ENCODE results near the gene ABCF2. TPM values are rescaled to one million over a fixed set of nuclear protein-coding genes. Genes with fewer than 3 reads are reported as not detected.

Gene ABCF2
- total and polyA plus RNA-seq, 10 donors = 9.2 to 30.0 (median 27.0) TPM

DNA sequence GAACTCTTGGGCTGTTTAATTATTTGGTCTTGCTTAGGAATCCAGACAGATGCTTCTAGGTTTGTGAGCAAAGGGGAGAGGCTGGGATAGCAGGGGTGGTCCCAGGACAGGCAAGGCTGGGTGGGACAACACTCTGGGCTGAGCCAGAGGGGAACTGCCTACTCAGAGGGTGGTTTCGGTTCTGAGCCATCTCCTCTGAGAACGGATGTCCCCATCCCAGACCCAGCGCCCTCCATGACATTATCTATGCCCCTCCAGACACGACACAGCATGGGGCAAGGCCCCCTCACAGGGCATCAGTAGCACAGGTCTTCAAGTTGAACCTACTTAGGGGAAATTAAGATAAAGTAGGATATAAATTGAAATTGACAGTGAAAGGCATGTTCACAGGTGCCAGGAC, 47.1 kb downstream of the ABCF2 start:
- no peak for DNase-seq

DNA sequence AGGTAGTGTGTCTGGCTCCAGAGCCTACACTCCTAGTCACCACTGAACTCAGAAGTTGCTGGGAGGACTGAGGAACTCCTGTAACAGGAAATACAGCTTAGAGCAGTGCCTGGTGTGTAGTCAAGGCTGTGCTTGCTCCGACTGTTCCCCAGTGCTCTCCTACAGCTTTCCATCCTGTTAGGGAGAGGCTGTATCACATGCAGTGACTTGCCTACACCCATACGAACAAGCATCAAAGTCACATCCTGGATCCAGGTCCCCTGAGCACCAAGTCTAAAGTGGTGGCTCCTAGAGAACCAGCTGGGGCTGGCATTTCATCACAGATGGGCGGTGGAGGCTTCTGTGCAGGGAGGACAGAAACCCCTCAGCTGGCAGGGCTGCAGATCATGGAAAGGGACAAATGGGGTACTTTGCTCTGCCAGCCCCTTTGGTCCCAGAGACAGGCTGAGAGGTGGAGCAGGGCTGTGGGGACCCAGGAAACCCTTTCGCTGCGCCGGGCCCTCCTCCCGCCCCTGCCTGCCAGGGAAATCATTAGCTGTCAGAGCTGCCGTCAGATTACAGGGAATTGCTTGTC, 47.6 kb downstream of the ABCF2 start:
- Histone ChIP-seq H3K9me3 (peaks cover 0 to 3% (median 0%) of the 10 kb centered on the region in 8 donors), H3K4me3 (no peak overlapping the region), H3K27me3 (replicated peaks in 1 of 7) (peaks cover 0 to 53% (median 15%) of the 10 kb centered on the region in 7 donors), H3K4me1 (no peaks in the 10 kb centered on the region), H3K27ac (no peak overlapping the region), H3K36me3 (no peaks in the 10 kb centered on the region)
- TF ChIP-seq, protein P1, sequence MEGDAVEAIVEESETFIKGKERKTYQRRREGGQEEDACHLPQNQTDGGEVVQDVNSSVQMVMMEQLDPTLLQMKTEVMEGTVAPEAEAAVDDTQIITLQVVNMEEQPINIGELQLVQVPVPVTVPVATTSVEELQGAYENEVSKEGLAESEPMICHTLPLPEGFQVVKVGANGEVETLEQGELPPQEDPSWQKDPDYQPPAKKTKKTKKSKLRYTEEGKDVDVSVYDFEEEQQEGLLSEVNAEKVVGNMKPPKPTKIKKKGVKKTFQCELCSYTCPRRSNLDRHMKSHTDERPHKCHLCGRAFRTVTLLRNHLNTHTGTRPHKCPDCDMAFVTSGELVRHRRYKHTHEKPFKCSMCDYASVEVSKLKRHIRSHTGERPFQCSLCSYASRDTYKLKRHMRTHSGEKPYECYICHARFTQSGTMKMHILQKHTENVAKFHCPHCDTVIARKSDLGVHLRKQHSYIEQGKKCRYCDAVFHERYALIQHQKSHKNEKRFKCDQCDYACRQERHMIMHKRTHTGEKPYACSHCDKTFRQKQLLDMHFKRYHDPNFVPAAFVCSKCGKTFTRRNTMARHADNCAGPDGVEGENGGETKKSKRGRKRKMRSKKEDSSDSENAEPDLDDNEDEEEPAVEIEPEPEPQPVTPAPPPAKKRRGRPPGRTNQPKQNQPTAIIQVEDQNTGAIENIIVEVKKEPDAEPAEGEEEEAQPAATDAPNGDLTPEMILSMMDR (IDR thresholded peaks at IDR 0.05 in 8 of 11, conservative IDR thresholded peaks at IDR 0.05 in 3 of 11) = no peak
- TF ChIP-seq POLR2AphosphoS5 (IDR thresholded peaks at IDR 0.05) = no peak
- TF ChIP-seq POLR2A (IDR thresholded peaks at IDR 0.05) = no peak
- intact Hi-C loops (cut with DNase I; ENCODE audit: low total_unique reads) = no loop called here
- WGBS, 5 donors = 76 to 86% (median 84%) methylated on average over 8 of the region's 8 CpGs
- no peak for DNase-seq

More for the DNA sequence above, 47.1 kb downstream of the ABCF2 start:
- H3K4me3 ChIP-seq = no peak overlapping the region
- intact Hi-C loops (cut with DNase I; ENCODE audit: low total_unique reads) = no loop called here
- H3K27me3 ChIP-seq (replicated peaks in 1 of 7) = peaks cover 0 to 47% (median 9%) of the 10 kb centered on the region in 7 donors
- no peaks in the 10 kb centered on the region for H3K36me3 ChIP-seq
- no peaks in the 10 kb centered on the region for H3K9me3 ChIP-seq
- WGBS, 5 donors = 61 to 80% (median 70%) methylated on average over 3 to 4 of the region's 4 CpGs
- no peak for TF ChIP-seq POLR2A (IDR thresholded peaks at IDR 0.05)
- no peak for TF ChIP-seq POLR2AphosphoS5 (IDR thresholded peaks at IDR 0.05)
- TF ChIP-seq, protein P1 (IDR thresholded peaks at IDR 0.05 in 8 of 11, conservative IDR thresholded peaks at IDR 0.05 in 3 of 11) = no peak
- H3K4me1 ChIP-seq = no peaks in the 10 kb centered on the region
- H3K27ac ChIP-seq = no peak overlapping the region

DNA sequence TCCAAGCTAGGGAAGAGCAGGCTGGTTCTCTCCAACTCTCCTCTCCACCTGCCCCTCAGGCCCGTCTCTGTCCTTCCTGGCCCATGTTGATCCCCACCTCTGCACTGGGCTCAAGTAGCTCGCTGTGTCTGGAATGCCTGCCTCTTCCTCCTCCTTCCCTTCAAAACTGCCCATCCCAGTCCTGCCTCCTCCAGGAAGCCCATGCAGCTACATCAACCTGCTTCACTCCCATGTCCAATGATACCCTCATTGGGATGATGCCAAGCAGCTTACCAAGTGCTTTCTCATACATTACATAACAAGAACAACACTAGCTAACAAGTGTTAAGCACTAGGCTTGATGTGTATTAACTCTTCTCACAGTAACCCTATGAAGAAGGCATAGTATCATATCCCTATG, 48.2 kb downstream of the ABCF2 start:
- Histone ChIP-seq H3K27me3 (replicated peaks in 1 of 7) (peaks cover 0 to 58% (median 18%) of the 10 kb centered on the region in 7 donors), H3K4me1 (no peaks in the 10 kb centered on the region), H3K36me3 (no peaks in the 10 kb centered on the region), H3K27ac (no peak overlapping the region), H3K9me3 (peaks cover 0 to 3% (median 0%) of the 10 kb centered on the region in 8 donors), H3K4me3 (no peak overlapping the region)
- no peak for DNase-seq
- TF ChIP-seq, protein P1 (IDR thresholded peaks at IDR 0.05 in 8 of 11, conservative IDR thresholded peaks at IDR 0.05 in 3 of 11) = no peak
- TF ChIP-seq POLR2AphosphoS5 (IDR thresholded peaks at IDR 0.05) (no peak), POLR2A (IDR thresholded peaks at IDR 0.05) (no peak)
- intact Hi-C loops (cut with DNase I; ENCODE audit: low total_unique reads) = no loop called here
- WGBS, 5 donors = 64 to 87% (median 77%) methylated on average over 2 of the region's 2 CpGs

DNA sequence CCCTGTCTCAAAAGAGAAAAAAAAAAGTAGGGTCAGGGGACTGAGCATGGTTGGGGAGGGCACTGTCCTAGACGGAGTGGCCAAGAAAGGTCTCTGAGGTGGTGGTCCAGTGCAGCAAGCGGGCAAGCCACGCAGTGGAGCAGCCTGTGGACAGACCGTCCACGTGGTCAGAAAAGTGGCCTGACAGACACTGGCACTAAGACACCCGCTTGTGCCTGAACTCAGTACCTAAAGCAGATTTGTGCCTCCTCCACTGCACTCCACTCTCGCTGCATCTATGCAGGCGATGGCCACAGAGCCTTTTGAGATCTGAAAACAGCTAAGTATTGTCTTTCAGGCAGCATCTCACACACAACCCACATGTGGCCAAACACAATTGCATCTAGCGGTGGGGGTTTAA, 48.8 kb downstream of the ABCF2 start:
- intact Hi-C loops (cut with DNase I; ENCODE audit: low total_unique reads) = no loop called here
- WGBS, 5 donors = 81 to 95% (median 88%) methylated on average over 7 to 9 of the region's 9 CpGs
- peaks cover 0 to 64% (median 18%) of the 10 kb centered on the region in 7 donors for H3K27me3 ChIP-seq (replicated peaks in 1 of 7)

More for the DNA sequence above, 48.8 kb downstream of the ABCF2 start:
- Histone ChIP-seq H3K4me1 (no peaks in the 10 kb centered on the region), H3K36me3 (no peaks in the 10 kb centered on the region), H3K27ac (no peak overlapping the region), H3K9me3 (peaks cover 0 to 3% (median 0%) of the 10 kb centered on the region in 8 donors), H3K4me3 (no peak overlapping the region)
- TF ChIP-seq POLR2A (IDR thresholded peaks at IDR 0.05) (no peak), POLR2AphosphoS5 (IDR thresholded peaks at IDR 0.05) (no peak)
- TF ChIP-seq, protein P1 (IDR thresholded peaks at IDR 0.05 in 8 of 11, conservative IDR thresholded peaks at IDR 0.05 in 3 of 11) = no peak
- no peak for DNase-seq

Data from spleen (tissue), 11 donors.